ENCODE measurements around the gene RAB11FIP4.
"Not testable (repeated sequence)": the region's sequence is repeated elsewhere in the genome, so short reads cannot be mapped to it uniquely, and the experiment has no call there.

RAB11FIP4 gene, protein sequence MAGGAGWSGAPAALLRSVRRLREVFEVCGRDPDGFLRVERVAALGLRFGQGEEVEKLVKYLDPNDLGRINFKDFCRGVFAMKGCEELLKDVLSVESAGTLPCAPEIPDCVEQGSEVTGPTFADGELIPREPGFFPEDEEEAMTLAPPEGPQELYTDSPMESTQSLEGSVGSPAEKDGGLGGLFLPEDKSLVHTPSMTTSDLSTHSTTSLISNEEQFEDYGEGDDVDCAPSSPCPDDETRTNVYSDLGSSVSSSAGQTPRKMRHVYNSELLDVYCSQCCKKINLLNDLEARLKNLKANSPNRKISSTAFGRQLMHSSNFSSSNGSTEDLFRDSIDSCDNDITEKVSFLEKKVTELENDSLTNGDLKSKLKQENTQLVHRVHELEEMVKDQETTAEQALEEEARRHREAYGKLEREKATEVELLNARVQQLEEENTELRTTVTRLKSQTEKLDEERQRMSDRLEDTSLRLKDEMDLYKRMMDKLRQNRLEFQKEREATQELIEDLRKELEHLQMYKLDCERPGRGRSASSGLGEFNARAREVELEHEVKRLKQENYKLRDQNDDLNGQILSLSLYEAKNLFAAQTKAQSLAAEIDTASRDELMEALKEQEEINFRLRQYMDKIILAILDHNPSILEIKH

DNA sequence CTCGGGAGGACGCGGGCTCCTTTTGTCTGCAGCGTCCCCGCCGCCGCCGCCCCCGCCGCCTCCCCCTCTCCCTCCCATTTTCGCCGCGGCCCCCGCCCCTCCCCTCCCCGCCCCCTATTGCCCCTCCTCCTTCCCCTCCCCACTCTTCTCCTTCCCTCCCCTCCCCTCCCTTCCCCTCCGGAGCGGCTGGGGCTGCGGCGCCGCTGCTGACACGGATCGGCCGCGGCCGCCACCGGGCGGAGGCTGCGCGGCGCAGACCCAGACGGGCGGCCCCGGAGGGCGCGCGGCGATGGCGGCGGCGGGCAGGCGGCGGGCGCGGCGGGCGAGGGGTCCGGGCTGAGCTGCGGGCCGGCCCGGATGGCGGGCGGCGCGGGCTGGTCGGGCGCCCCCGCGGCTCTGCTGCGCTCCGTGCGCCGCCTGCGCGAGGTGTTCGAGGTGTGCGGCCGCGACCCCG, at the start of gene RAB11FIP4:
RAB11FIP4 (plus strand) TSS at position 180 of the 454 bp plus-strand sequence; CDS start at position 358, 178 bp downstream.
- DNase-seq = peak; percentile 36

DNA sequence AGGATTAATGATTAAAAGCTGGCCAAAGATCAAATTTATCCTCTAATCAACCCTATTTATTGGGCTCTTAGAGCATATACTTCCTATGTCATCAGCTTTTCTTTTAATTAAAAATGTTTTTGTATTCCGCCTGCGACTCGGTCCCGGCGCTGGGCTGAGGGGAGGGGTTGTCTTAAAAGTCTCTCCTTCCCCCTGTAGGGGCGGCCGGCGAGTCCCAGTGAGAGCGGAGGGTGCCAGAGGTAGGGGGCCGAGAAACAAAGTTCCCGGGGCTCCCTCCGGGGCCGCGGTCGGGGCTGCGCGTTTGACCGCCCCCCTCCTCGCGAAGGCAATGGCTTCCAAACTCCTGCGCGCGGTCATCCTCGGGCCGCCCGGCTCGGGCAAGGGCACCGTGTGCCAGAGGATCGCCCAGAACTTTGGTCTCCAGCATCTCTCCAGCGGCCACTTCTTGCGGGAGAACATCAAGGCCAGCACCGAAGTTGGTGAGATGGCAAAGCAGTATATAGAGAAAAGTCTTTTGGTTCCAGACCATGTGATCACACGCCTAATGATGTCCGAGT, 46.2 kb upstream of the RAB11FIP4 start:
- DNase-seq = not testable (repeated sequence)

DNA sequence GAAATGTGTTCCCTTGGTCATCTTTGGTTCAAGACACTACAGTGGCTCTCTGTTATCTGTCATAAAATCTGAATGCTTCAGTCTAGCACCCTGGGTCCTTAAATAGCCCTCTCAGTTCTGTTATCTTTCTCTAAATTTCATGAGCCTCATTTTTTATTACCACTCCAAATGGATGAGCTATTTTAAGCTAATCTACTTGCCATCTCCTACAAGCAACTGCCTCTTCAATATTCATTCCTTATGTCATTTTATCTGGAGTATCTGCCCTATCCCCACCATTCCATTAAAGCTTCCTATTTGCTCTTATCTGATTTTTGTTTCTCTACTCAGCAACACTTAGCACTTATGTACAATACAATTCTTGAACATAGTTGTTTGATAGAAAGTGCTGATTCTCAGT, 42.0 kb upstream of the RAB11FIP4 start:
- DNase-seq = no peak

DNA sequence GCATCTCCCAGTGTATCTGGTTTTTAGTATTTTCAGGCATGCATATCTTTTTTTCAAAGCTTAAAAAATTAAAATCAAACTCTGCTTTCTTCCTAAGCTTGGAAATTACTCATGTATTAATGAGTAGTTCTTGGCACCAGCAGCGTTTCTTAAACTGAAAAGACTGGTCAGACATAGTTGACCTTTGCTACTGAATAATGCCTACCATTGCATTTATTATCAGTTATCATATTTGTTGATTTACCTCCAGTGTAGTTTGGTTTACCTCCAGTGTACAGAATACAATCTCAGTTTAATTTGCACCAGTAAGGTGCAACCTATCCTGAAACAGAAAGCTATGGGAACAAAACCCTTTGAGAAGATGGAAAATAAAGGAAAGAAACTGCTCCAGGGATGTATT, 35.5 kb upstream of the RAB11FIP4 start:
- no peak for DNase-seq

DNA sequence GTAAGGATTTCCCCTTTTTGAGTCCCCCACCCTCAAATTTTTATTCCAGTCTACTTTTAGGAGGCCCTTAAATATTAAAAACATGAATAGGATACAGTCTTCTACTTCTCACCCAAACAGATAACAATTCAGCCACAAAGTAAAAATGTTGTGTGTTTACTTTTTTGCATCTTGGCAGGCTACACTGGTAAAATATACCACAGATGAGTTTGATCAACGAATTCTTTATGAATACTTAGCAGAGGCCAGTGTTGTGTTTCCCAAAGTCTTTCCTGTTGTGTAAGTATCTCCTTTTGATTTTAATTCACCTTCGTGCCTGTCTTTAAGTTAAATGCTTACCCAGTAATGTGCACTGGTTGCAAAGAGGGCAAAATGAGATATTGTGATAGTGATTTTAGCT, 34.4 kb upstream of the RAB11FIP4 start:
- no peak for DNase-seq

DNA sequence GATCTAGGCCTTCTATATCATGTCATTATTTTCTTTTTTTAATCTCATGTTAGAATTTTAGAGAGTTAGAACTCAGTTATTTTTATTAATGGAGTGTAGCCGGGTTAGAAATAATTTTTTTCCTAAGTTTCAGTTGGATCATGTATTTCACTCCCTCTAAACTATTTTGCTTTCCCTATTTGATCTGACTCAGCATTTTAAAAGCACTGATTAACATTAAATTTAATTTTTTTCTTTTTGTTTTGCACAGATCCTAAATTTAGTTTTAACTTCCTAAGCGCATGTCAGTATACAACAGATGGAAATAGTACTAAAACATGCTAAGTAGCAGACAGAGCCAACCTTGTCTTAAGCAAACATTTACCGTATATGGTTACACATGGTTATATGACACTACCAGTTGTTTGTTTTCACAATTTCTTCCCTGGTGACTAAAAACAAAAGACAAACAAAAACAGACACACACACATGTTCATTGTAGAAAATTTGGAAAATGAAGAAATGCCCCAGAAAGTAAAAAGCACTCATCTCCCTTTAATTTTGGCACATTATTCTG, 33.6 kb upstream of the RAB11FIP4 start:
- no peak for DNase-seq

DNA sequence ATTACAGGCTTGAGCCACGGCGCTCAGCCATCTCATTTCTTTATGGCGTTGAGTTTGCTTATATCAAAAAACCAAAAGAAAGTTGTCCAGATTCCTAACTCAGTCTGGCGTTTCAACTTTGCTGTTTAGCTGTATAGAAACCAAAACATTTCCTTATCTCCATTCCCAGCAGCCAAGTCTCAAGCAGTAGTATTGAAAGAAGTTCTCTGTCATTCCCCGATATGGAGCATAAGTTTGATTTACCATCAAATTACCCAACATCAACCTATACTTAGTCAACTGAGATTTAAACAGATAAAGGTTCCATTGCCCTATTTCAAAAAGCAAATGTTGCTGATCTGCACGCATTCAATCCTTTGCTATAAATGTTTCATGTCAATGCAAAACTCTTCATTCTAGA, 27.5 kb upstream of the RAB11FIP4 start:
- no peak for DNase-seq

DNA sequence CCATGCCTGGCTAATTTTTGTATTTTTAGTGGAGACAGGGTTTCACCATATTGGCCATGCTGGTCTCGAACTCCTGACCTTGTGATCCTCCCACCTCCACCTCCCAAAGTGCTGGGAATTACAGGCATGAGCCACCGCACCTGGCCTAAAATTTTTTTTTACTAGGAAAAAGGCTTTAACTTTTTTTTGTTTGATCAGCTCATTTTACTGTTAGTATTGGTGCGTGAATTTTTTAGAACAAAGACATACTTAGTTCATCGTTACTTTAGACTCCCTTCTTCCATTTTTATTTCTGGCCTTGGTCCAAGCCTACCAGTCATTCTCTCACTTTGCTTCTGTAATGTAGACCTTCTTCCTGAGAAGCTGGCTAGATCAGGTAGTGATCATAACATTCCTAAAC, 25.4 kb upstream of the RAB11FIP4 start:
- no peak for DNase-seq

DNA sequence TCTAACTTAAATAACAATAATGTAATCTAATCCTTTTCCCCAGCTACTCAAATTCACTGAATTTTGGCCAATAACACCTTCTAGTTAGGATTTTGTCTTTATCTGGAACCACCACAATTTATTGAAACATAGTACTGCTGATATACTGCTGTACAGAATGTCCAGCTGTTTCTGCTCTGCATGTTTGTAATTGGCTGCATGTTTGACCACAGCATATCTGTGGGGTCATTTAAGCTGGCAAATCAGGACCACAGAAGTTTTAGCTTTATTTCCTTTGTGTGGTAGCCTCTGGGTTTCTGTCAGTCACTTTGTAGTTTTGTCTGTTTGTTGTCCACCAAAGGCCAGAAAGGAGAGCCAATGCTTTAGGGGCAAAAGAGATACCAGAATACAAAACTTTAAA, 22.2 kb upstream of the RAB11FIP4 start:
- DNase-seq = no peak

DNA sequence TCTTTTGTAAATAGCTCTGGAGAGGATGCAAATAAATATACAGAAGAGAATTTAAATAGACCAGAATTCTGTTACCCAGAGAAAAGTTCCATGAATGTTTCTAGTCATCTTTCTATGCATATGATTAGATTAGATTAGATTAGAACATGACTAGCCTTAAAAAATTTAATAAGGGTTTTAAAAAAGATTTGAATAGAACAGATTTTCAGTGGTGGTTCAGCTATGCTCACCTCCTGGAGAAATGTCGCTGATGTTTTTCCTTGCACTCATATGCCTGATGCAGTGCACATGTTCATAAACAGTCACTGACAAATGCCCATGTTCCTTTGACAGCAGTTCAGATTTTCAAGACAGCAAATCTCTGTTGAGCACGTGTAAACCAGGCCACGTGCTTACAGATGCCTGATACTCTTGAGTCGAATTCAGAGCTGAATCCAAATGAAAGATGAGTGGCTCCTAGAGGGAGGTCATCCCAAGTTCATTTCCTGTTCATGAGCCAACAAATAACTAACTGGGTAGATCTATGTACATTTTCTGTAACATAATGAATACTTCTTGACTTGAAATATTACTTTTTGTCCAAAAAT, 19.9 kb upstream of the RAB11FIP4 start:
- no peak for DNase-seq

DNA sequence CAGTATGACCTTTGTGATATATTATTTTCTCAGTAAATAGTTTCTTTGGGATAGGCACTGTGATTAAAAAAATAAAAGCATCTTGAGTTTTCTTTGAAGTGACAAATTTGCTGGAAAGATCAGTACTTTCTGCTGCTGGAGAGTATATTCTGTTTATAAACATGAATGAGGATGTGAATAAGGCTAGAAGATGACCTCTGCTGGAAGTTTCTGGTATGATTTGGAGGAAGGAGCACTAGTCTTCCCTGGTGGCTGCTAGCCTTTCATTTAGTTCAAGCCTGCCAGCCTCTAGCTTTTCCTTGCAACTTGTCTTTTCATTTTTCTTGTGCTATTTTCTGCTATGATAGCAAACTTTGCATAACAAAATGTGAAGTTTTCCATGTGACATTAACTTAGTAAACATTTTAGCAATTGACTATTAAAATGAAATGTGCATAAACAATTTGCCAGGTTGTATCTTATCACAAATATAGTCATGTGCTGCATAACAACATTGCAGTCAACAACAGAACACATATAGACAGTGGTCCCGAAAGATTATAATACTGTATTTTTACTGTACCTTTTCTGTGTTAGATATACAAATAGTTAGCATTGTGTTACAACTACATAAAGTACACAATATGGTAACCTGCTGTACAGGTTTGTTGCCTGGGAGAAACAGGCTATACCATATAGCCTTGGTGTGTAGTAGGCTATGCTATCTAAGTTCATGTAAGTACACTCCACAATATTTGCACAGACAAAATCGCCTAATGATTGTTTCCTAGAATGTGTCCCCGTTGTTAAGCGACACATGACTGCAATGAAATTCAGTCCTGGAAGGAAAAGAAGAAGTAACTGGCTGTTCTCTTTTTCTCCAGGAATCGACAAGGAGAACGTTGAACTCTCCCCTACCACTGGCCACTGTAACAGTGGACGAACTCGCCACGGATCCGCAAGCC, 18.1 kb upstream of the RAB11FIP4 start:
- no peak for DNase-seq

DNA sequence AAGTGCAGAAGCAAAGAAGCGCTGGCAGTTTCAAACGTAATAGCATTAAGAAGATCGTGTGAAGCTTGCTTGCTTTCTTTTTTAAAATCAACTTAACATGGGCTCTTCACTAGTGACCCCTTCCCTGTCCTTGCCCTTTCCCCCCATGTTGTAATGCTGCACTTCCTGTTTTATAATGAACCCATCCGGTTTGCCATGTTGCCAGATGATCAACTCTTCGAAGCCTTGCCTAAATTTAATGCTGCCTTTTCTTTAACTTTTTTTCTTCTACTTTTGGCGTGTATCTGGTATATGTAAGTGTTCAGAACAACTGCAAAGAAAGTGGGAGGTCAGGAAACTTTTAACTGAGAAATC, 17.4 kb upstream of the RAB11FIP4 start:
- DNase-seq = no peak

DNA sequence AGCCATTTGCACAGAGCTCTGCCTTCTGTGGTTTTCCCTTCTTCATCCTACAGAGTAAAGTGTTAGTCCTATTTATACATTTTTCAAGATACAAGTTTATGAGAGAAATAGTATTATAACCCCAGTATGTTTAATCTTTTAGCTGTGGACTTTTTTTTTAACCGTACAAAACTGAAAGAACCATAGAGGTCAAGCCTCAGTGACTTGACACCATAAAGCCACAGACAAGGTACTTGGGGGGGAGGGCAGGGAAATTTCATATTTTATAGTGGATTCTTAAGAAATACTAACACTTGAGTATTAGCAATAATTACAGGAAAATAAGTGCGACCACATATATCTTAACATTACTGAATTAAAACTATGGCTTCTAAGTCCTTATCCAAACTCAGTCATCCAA, 17.0 kb upstream of the RAB11FIP4 start:
- no peak for DNase-seq

DNA sequence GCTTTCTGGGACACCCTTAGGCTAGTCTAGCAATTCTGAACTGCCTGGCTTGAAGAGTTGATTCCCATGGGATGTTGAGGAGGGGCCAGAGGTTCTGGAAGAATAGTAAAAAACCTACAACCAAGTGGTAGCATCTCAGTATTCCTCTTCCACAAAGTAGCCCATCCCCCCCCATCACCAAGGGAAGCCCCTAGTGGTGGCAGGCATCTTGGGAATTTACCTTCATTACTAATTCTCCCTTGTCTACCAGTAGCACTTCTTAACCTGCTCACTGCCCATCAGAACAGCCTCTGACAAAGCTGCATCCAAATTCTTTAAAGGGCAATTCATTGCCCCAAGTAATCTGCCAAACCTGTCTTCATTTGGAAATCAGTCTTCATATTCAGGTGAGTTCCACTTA, 12.8 kb upstream of the RAB11FIP4 start:
- DNase-seq = no peak

DNA sequence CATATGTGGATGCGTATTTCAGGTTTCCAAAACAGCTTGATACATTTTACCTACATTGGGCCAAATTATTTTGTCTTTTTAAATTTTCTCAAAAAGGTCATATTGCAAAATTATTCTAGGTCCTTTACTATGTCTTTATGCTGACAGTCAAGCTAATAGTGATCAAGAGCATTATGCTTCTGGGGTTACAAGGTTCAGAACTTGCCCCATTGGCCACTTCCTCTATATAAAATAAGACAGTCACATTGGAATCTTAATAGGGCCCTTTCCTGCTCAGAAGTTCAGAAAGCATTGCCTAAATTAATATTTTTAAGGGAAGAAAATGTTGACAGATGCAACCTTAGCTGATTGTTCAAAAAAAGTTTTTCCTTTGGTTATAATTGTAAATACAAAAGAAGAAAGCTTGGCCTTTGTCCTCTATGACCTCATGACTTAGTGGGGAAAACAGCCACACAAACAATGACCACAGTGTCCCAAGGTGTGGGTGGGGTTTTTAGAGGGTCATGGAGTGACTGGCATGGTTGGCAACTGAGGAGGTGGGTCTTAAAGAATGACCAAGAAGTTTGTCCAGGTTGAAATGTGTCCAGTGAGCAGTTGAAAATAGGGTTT, 11.8 kb upstream of the RAB11FIP4 start:
- no peak for DNase-seq

DNA sequence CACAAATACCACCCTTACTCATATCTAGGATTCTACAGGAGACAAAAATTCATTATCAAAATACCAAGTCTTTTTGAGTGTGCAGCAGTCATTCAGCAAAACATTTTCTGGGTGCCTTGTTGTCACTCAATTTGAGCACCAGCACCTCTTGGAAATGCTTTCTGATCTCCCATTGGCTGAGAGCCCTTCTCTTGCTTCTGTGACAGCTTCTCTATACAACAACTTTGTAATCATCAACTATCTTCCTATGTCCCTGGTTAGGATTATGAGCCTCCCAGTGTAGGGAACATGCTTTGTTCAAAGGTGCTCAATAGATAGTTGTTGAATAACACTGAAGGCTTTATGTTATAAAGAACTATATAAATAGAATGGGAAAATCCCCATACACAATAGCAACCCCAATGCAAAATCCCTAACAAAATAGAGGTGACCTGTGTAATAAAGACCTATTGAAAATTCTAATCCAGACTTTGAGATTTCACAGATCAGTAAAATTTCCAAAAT, 10.3 kb upstream of the RAB11FIP4 start:
- DNase-seq = no peak

DNA sequence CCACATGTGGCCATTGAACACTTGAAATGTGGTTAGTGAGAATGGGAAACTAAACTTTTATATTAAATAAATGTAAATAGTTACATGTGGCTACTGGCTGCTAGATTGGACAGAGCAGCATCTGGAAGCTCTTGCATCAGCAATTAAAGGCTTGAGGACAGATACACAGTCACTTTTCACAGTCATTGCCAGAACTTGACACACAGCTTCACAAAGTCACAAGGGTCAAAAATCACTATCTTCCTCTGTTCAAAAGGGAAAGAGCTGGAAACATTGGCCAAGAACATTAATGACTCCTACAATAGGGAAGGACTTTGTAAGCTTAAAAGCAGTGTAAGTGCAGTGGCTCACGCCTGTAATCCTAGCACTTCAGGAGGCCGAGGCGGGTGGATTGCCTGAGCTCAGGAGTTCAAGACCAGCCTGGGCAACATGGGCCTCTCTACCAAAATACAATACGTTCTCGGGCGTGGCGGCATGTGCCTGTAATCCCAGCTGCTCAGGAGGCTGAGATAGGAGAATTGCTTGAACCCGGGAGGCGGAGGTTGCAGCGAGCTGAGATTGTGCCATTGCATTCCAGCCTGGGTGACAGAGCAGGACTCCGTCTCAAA, 8.7 kb upstream of the RAB11FIP4 start:
- not testable (repeated sequence) for DNase-seq

DNA sequence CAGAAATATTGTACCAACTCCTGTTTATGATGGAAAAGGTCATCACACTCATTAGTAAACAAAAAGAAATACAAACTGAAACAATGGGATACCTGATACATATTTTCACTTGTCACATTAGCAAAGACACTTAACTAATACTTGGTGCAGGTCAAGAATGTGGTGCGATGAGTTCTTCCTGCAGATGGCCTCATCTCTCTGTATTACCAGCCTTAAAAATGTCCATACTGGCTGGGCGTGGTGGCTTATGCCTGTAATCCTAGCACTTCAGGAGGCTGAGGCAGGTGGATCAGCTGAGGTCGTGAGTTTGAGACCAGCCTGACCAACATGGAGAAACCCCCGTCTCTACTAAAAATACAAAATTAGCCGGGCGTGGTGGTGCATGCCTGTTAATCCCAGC, 8.0 kb upstream of the RAB11FIP4 start:
- not testable (repeated sequence) for DNase-seq

DNA sequence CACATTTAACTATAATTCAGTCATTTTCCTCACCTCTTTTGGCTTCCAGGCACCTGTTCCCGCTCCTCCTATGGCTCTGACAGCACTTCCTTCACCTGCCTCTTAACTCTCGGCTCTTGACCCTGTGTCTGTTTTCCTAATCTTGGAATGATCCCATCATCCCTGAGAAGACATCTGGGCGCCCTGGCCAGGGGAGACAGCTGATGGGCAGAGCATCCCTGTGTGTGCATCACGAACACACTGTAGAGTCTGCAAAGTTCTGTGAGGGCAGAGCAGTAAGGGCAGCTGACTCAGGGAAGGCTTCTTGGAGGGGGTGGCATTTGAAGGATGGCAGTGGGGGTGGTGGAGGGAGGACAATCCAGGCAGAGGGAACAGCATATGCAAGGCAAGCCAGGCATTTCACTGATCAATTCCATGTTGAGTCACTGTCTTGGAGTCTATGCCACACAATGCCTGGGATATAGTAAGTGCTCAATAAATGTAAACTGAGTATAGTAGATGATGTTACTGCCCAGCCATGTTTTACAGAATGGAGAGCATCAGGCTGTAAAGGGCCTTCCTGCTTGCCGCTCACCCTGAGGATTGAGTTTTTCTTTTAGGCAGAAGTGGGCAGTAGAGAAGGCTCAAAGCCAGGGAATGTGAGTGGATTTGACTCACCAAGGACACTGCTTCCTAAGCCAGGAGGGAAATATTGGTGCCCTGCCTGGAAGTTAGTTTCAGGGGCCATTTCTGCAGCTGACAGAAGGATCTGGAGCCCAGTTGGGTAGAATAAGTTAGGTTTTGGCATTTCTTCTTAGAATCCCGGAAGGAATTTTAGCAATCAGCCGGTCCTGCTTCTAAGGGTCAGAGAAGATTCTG, 5.8 kb upstream of the RAB11FIP4 start:
- DNase-seq = no peak

DNA sequence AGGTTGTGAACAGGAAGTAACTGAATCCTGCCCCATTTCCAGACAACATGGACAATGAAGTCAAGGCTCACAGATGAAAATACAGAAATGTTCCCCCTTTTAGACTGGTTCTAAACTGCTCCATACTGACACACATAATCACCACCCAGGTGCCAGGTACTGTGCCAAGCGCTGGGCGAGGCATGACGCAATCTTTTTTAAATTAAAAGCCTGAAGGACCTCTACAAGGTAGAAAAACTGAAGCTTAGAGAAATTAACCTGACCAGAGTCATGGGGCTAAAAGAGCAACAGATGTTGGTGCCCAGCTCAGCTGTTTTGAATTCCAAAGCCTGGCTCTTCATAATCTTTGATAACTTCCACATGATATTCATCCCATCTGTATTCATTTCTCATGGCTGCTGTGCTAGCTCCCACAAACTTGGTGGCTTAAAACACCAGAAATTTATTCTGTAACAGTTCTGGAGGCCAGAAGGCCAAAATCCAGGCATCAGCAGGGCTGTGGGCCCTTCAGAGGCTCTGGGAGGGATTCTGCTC, 4.9 kb upstream of the RAB11FIP4 start:
- no peak for DNase-seq

All from DMS79 (cell line).